Hindlimb muscle (tissue), 1 donor: ENCODE results near the gene PGAM2. TPM values are rescaled to one million over a fixed set of nuclear protein-coding genes. Genes with fewer than 3 reads are reported as not detected.

ENCODE experiments used
- DNase-seq: peaks from one replicate; pipeline ENCODE4 v3.0.0-alpha.2; 2013
- polyA plus RNA-seq: library from polyadenylated mRNA; unstranded; fragments of 120-200 nt; gene quantifications from one replicate; pipeline ENCODE4 v1.2.1, GENCODE V29; 2013; ENCODE audit not compliant: insufficient read length

PGAM2 gene
- 319 TPM for polyA plus RNA-seq

- peak; percentile 37 for DNase-seq
These were observed at the start of gene PGAM2 for GRCh38 chr7:44065431-44066110. Gene PGAM2, minus strand, starts transcription at chr7:44065567. Its CDS starts 38 bp downstream, at chr7:44065529.

- peak; percentile 59 for DNase-seq
These were observed 49.4 kb upstream of the PGAM2 start for GRCh38 chr7:44114586-44115310.

- DNase-seq, result no peak
These were observed 48.5 kb upstream of the PGAM2 start for GRCh38 chr7:44113764-44114354.

GRCh38 chr7:44112997-44113763 lies 47.8 kb upstream of the PGAM2 start:
- DNase-seq, result no peak

- no peak for DNase-seq
These were observed 47.0 kb upstream of the PGAM2 start for GRCh38 chr7:44112231-44112996.

GRCh38 chr7:44111761-44112160 lies 46.4 kb upstream of the PGAM2 start:
- DNase-seq, result no peak

- DNase-seq, result no peak
These were observed 45.6 kb upstream of the PGAM2 start for GRCh38 chr7:44110719-44111635.

- DNase-seq, result no peak
These were observed 44.6 kb upstream of the PGAM2 start for GRCh38 chr7:44109991-44110390.

GRCh38 chr7:44108768-44109750 lies 43.7 kb upstream of the PGAM2 start:
- DNase-seq, result no peak

GRCh38 chr7:44107961-44108767 lies 42.8 kb upstream of the PGAM2 start:
- no peak for DNase-seq

GRCh38 chr7:44107116-44107960 lies 42.0 kb upstream of the PGAM2 start:
- no peak for DNase-seq

GRCh38 chr7:44106311-44107065 lies 41.1 kb upstream of the PGAM2 start:
- DNase-seq, result no peak

GRCh38 chr7:44105832-44106231 lies 40.5 kb upstream of the PGAM2 start:
- no peak for DNase-seq

GRCh38 chr7:44104860-44105771 lies 39.7 kb upstream of the PGAM2 start:
- no peak for DNase-seq

GRCh38 chr7:44103923-44104859 lies 38.8 kb upstream of the PGAM2 start, which contains the start of gene AEBP1:
Gene AEBP1, plus strand, starts transcription at chr7:44104345. Its CDS starts 321 bp downstream, at chr7:44104666.
- DNase-seq, result peak; percentile 61
